GM21528 (cell line): ENCODE data around the gene RHOT1.
"Not testable (repeated sequence)": the region's sequence is repeated elsewhere in the genome, so short reads cannot be mapped to it uniquely, and the experiment has no call there.

Source experiments
- ATAC-seq: cut with Tn5 transposase; IDR thresholded peaks from one replicate; pipeline ENCODE4 v1.9.1; 2021; ENCODE audit warnings: mild to moderate bottlenecking, moderate library complexity; ENCODE audit not compliant: unreplicated experiment, low FRiP score

The RHOT1 gene

DNA sequence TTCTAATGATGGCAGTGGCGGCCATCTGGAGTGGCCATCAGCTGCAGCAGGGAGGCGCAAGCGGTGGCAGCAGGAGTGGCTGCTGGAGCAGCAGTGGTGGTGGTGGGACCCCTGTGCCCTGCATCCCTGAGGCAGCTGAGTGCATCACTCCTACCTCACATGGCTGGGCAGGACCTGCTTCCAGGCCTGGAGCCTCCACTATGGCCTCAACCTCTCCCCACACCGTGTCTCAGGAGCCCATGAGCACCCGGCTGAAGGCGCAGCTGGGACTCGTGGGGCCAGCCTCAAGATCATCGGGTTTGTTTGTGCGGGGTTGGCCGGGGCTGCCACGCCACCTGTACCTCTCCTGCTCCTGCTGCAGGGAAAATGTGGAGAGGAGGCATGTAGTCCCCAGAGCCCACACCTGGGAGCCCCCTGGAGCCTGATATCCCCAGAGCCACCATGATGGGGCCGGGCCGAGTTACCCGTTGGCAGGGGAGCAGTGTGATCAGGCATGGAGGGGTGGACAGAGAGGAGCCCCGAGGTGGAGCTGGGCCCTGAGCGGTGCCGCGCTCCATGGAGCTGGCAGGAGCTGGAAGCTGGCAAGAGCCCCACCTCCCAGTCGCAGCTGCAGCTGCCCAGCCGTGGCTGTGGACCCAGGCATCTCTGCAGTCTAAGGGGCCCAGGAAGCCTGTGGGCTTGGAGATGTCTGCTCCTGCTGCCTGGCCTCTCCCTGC lies 16.7 kb downstream of the RHOT1 start:
- ATAC-seq, result no peak

DNA sequence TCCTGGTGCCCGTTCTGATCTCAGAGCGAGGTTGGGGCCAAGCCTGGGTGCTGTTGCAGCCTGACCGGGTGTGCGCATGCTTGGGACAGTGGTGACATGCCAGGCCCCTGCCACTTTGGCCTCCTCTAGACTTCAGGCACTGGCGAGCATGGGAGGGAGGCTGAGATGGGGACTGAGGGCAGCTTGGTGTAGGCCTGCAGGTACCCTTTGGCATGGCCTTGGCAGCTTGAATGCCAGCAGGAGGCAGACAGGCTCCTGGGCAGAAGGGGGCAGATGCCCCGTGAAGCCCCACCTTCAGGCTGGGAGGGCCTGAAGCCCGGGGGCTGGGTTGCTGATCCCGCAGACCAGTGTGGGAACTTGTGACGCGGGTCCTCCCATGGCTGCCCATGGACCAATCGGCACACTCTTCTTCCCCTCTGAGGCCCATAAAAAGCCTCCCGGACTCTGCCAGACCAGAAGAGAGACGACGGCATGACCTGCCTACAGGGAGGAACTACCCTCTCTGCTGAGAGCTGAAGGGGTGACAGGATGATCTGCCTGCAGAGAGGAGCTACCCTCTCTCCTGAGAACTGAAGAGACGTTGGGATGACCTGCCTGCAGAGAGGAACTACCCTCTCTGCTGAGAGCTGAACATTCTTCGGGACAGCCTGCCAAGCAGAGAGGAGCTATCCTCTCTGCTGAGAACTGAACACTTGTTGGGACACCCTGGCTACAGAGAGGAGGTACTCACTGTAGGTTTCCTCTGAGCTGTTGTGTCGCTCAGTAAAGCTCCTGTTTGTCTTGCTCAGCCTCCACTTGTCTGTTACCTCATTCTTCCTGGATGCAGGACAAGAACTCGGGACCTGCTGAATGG lies 17.5 kb downstream of the RHOT1 start:
- ATAC-seq, result no peak

DNA sequence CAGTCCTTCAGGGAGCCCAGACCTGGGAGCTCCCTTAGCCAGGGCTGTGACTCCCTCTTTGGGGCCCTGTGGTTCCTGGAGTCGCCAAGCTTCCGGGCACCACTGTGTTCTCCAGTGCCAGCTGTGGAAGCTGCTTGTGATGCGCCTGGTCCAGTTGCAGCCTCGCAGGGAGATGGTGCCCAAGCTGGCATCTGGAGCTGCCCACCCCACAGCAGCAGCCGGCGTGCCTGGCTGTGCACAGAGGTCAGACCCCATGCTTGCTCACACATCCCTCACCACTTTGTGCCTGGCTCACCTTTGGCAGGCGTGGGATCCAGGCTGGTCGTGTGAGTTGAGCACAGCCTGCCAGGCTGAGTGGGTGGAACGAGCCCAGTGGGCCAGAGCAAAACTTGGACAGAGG lies 18.2 kb downstream of the RHOT1 start:
- ATAC-seq, result no peak

DNA sequence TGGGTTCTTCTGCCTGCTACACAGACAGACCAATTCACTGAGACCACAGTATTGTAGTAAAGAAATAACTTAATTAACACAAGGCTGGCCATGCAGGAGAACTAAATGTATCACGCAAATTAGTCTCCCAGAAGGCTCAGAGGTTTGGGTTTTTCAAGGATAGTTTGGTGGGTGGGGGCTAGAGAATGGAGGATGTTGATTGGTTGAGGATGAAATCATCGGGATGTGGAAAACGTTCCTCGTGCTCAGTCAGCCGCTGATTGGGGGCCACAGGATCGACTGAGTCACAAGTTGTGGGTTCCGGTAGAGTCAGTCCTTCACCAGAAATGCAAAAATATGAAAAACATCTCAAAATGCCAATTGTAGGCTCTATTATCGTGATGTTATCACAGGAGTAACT lies 18.7 kb downstream of the RHOT1 start:
- no peak for ATAC-seq

DNA sequence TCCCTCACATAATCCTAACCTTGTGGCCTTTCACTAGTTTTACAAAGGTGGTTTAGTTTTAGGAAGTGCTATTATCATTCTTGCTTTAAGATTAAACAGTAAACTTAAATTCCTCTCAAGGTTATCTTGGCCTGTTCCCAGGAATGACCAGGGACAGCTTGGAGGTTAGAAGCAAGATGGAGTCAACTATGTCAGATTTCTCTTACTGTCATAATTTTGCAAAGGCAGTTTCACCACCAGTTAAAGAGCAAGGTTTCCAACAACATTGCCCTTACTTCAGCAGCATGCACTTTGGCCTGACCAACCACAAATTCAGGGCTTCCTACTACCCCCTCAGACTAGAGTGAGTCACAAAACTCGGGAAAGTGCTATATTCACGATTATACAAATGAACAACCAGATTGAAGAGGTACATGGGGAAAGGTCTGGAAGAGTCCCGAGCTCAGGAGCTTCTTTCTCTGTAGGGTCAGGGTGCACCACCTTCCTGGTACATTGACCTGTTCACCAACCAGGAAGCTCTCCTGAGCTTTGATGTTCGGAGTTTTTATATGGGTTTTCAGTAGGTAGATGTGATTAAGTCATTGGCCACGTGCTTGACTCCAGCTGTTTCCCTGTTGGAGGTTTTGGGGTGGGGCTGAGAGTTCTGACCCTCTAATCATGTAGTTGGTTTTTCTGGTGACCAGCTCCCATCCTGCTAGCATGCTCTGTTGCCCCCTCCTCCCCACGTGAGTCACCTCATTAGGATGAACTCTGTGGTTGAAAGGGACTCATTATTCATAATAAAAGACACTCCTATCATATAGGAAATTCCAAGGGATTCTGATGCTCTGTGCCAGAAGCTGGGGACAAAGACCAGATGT lies 19.4 kb downstream of the RHOT1 start:
- no peak for ATAC-seq

DNA sequence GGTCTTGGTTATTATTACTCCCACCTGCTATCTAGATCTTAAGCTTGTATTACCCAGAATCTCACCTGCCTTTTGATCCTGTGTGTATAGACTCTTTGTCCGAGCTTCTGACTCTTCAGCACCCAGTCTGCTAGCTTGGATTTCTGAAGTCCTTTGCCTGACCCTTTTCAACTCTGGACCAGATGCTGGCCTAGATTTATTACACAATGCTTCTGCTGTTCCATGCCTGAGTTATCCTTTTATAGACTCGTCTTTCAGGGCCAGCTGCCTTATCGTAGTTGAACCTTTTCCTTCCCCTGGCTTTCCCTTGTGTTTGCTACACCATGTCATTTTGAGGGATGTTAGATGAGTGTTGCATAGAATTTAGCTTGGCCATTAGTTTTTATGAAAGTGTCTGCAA lies 32.6 kb downstream of the RHOT1 start:
- no peak for ATAC-seq

DNA sequence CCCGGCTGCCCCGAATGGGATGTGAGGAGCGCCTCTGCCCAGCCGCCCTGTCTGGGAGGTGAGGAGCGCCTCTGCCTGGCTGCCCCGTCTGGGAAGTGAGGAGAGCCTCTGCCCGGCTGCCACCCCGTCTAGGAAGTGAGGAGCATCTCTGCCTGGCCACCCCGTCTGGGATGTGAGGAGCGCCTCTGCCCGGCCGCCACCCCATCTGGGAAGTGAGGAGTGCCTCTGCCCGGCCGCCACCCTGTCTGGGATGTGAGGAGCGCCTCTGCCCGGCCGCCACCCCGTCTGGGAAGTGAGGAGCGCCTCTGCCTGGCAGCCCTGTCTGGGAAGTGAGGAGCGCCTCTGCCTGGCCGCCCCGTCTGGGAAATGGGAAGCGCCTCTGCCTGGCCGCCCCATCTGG lies 36.4 kb downstream of the RHOT1 start:
- not testable (repeated sequence) for ATAC-seq

DNA sequence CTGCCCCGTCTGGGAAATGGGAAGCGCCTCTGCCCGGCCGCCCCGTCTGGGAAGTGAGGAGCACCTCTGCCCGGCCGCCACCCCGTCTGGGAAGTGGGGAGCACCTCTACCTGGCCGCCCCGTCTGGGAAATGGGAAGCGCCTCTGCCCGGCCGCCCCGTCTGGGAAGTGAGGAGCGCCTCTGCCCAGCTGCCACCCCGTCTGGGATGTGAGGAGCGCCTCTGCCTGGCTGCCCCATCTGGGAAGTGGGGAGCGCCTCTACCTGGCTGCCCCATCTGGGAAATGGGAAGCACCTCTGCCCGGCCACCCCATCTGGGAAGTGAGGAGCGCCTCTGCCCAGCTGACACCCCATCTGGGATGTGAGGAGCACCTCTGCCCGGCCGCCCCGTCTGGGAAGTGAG lies 36.8 kb downstream of the RHOT1 start:
- not testable (repeated sequence) for ATAC-seq

DNA sequence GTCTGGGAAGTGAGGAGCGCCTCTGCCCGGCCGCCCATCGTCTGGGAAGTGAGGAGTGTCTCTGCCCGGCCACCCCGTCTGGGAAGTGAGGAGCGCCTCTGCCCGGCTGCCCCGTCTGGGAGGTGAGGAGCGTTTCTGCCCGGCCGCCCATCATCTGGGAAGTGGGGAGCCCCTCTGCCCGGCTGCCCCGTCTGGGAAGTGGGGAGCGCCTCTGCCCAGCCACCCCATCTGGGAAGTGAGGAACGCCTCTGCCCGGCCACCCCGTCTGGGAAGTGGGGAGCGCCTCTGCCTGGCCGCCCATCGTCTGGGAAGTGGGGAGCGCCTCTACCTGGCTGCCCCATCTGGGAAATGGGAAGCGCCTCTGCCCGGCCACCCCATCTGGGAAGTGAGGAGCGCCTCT lies 37.2 kb downstream of the RHOT1 start:
- ATAC-seq, result not testable (repeated sequence)

DNA sequence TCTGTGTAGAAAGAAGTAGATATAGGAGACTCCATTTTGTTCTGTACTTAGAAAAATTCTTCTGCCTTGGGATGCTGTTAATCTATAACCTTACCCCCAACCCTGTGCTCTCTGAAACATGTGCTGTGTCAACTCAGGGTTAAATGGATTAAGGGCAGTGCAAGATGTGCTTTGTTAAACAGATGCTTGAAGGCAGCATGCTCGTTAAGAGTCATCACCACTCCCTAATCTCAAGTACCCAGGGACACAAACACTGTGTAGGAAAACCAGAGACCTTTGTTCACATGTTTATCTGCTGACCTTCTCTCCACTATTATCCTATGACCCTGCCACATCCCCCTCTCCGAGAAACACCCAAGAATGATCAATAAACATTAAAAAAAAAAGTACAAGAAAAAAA lies 38.0 kb downstream of the RHOT1 start:
- not testable (repeated sequence) for ATAC-seq

DNA sequence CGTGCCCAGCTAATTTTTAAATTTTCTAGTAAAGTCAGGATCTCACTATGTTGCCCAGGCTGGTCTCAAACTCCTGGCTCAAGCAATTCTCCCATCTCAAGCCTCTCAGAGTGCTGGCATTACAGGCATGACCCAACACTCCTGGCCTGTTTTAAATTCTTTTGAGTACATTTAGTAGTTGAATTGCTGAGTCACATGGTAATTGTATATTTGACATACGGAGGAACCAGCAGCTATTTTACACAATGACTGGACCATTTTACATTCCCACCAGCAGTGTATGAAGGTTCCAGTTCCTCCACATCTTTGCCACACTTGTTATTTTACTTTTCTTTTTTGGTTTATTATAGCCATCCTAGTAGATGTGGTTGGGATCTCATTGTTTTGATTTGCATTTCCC lies 43.6 kb downstream of the RHOT1 start:
- no peak for ATAC-seq

DNA sequence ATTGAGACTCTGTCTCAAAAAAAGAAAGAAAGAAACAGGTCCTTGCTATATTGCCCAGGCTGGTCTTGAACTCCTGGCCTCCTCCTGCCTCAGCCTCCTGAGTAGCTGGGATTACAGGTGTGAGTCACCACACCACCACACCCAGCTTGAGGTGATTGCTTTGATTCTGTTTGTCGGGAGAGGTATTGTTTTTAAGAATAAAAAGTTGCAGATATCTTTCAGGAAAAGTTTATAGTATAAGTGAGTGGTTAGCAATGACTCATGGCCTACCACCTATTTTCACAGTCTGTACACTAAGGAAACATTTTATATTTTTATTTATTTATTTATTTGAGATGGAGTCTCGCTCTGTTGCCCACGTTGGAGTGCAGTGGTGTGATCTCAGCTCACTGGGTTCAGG lies 45.0 kb downstream of the RHOT1 start:
- ATAC-seq, result no peak

DNA sequence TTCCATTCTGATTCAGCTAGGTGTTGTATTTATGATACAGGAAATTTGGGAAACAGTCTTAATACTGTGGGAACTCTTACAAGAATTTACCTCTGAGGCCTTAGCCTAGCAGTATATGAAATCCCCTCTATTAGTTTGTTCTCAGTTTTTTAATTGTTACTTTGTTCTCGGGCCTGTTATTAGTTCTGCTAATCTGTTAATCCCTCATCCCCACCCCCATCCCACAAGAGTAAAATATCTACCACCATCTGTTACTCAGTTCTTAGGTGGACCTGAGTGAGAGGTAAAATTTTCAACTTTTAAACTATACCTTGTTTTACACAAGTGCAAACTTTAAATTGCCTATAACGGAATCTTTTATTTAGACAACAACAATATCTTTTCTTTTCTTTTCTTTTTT lies 47.0 kb downstream of the RHOT1 start:
- no peak for ATAC-seq

DNA sequence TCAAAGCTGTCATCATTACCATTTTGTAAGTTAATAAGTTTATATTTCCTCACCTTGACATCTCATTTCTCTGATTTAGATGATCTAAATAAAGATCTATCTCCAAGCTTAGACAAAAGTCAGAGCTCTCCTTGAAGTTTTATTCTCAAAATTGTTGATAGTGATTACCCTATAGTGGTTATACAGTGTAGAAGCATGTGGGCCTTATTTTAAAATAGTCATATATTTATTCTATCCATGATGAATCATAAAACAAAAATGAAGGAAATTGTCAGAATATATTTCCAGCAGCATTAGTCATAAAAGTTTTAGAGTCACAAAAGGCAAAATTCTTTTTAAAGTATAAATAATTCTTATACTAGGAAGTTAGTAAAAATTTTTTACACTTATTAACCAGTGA lies 49.0 kb downstream of the RHOT1 start:
- no peak for ATAC-seq

DNA sequence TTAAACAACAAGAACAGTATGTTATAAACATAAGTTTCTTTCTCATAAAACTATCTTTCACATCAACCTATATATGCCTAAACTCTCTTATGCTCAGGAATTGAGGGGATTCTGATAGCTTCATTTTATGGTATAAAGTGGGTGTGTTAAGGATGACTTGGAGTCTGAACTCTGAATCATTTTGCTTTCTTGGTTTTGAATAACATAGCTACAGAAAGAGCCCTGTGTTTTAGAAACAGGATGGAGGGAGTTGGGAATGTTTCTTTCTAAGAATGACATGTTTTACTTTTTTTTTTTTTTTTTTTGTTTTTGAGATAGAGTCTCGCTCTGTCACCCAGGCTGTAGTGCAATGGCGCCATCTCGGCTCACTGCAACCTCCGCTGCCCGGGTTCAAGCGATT lies 50.1 kb downstream of the RHOT1 start:
- no peak for ATAC-seq

DNA sequence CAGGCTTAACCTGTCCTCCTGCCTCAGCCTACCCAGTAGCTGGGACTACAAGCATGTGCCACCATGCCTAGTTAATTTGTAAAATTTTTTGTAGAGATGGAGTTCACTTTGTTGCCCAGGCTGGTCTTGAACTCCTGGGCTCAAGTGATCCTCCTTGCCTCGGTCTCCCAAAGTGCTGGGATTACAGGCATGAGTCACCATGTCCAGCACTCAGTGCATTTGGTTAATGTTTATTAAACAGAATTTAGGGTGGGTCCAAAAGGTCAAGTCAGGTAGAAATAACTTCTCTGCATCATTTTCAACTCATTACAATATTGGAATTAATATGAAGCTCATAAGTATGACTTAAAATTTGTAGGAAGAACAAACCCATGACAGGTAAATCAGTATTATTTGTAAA lies 55.7 kb downstream of the RHOT1 start:
- no peak for ATAC-seq

DNA sequence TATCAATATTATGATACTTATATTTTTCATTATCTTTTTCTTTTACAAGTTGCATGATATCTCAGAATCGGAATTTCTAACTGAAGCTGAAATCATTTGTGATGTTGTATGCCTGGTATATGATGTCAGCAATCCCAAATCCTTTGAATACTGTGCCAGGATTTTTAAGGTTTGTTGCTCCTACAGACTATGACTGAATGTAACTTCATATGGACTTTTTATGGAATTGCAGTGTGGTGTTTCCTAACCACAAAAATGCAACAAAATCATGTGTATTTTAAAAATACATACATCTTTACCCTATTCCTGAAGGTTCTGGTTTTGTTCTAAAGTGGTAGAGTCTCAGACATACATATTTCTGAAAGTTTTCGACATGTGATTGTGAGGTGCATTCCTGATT lies 64.6 kb downstream of the RHOT1 start:
- no peak for ATAC-seq

DNA sequence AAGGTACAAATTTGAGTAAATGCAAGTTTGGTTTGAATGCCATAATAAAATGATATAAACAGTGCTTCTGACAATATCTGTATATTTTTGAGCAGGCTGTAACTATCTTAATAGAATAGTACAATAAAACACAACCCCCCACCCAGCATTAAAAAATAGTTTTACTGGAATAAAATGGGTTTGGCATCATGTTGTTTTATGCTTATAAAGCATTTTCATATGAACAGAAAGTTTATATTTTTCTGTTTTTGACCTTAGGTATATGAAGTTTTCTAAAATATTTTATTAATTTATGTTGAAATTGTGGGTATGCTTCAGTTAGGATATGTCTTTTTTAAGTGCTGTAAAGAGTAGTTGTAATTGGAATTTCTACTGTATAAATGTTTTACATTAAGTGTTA lies 66.1 kb downstream of the RHOT1 start:
- no peak for ATAC-seq

DNA sequence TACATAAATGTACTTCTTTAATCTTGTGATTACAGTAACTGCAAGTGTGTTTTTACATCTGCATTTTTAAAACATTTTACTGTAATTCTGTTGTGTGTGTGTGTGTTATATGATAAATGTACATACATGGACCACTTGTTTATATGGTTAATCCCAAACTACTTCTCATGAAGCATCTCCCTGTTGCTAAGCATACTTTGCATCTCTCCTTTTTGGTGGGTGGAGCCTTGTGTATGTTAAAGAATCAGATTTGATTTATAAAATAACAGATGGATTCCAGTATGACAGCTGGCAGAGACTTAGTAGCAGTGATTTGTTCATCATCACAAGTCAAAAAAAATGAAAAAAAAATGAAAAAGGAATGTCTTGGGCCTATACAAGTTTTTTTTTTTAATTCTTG lies 67.3 kb downstream of the RHOT1 start:
- ATAC-seq, result no peak

DNA sequence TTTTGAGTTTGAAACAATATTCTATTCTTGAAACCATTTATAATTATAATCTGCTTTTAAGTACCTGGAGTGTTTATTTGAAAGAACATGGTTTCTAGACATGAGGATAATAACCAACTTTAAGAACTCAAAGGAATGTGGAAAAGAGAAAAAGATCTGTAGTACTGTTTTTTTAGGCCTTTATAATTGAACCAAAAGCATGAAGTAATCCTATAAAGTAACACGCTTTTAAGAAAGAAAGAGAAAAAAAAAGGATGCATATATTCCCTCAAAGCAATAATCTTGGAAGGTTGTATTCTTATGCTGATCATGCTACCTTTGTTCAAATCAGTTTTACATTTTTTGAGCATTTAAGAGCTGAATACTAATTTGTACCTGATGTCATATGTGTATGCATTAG lies 69.4 kb downstream of the RHOT1 start:
- ATAC-seq, result no peak

DNA sequence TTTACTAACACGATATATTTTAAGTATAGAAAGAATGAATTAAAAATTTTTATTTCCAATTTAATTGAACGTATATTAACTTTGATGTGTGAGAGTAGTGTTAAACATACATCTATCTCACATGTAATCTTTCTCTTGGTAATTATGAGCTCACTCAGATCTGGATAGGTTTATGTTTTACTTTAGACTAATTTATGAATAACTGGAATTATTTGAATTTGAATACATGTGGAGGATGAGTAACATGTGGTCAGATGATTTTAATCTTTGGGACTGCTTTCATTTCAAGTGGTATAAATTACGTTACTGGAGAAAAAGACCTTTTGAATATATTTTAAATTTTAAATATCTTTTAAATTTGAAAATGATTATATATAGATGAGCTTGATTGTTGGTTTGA lies 73.4 kb downstream of the RHOT1 start:
- no peak for ATAC-seq
